HUES48 (cell line): Measurements from ENCODE around the gene PLIN4.
"Not testable (repeated sequence)": the region's sequence is repeated elsewhere in the genome, so short reads cannot be mapped to it uniquely, and the experiment has no call there.

Source experiments
- H3K27ac ChIP-seq: one replicate; pipeline ENCODE4 v1.7.0; 2013; ENCODE audit warnings: low read depth, low read length, inconsistent platforms
- H3K27me3 ChIP-seq: 2 replicates; pipeline ENCODE4 v1.6.1; 2013; ENCODE audit warnings: mild to moderate bottlenecking, low read length; ENCODE audit not compliant: control insufficient read depth, insufficient read depth
- H3K36me3 ChIP-seq: 2 replicates; pipeline ENCODE4 v1.6.1; 2013; ENCODE audit warnings: low read length; ENCODE audit not compliant: control insufficient read depth, insufficient read depth
- H3K4me1 ChIP-seq: 2 replicates; pipeline ENCODE4 v1.6.1; 2013; ENCODE audit warnings: mild to moderate bottlenecking, low read length; ENCODE audit not compliant: control insufficient read depth, insufficient read depth
- H3K4me3 ChIP-seq: 2 replicates; pipeline ENCODE4 v1.5.1; 2013; ENCODE audit warnings: mild to moderate bottlenecking, low read depth, low read length
- H3K9ac ChIP-seq: 2 replicates; pipeline ENCODE4 v1.6.1; 2013; ENCODE audit warnings: mild to moderate bottlenecking, low read depth, low read length, moderate library complexity
- H3K9me3 ChIP-seq: 2 replicates; pipeline ENCODE4 v1.6.1; 2013; ENCODE audit warnings: low read length; ENCODE audit not compliant: control insufficient read depth, insufficient read depth

PLIN4 gene

GRCh38 chr19:4518345-4519171, at the start of gene PLIN4:
Gene PLIN4, minus strand, starts transcription at chr19:4518486. Its CDS starts 214 bp downstream, at chr19:4518272.
- H3K9me3 ChIP-seq = no peaks in the 10 kb centered on the region
- peaks cover 21% of the 10 kb centered on the region for H3K27me3 ChIP-seq
- H3K4me3 ChIP-seq = no peak within 1 kb of the TSS
- no peak within 1 kb of the TSS for H3K9ac ChIP-seq
- H3K4me1 ChIP-seq = no peaks in the 10 kb centered on the region
- no peaks in the 10 kb centered on the region for H3K36me3 ChIP-seq
- H3K27ac ChIP-seq = no peak within 1 kb of the TSS

- H3K27me3 ChIP-seq = no peaks in the 10 kb centered on the region
- H3K9me3 ChIP-seq = no peaks in the 10 kb centered on the region
- no peak overlapping the region for H3K9ac ChIP-seq
- H3K36me3 ChIP-seq = no peaks in the 10 kb centered on the region
- no peak overlapping the region for H3K27ac ChIP-seq
- H3K4me3 ChIP-seq = no peak overlapping the region
- no peaks in the 10 kb centered on the region for H3K4me1 ChIP-seq
Observed at GRCh38 chr19:4567584-4568071, 49.3 kb upstream of the PLIN4 start.

- Histone ChIP-seq H3K9ac (no peak overlapping the region), H3K4me3 (no peak overlapping the region), H3K9me3 (no peaks in the 10 kb centered on the region), H3K27me3 (no peaks in the 10 kb centered on the region), H3K27ac (no peak overlapping the region), H3K36me3 (no peaks in the 10 kb centered on the region), H3K4me1 (no peaks in the 10 kb centered on the region)
Observed at GRCh38 chr19:4566402-4567051, 48.2 kb upstream of the PLIN4 start.

GRCh38 chr19:4563562-4563961, 45.3 kb upstream of the PLIN4 start:
- not testable (repeated sequence) for H3K9me3 ChIP-seq, H3K36me3 ChIP-seq, H3K27ac ChIP-seq, H3K4me3 ChIP-seq, H3K4me1 ChIP-seq, H3K9ac ChIP-seq, H3K27me3 ChIP-seq

GRCh38 chr19:4562085-4562484, 43.8 kb upstream of the PLIN4 start:
- not testable (repeated sequence) for H3K27me3 ChIP-seq, H3K4me1 ChIP-seq, H3K27ac ChIP-seq, H3K4me3 ChIP-seq, H3K36me3 ChIP-seq, H3K9me3 ChIP-seq, H3K9ac ChIP-seq

GRCh38 chr19:4559569-4559968, 41.3 kb upstream of the PLIN4 start, which contains the start of gene SEMA6B:
Gene SEMA6B, minus strand, starts transcription at chr19:4559684. Its CDS starts 1,227 bp downstream, at chr19:4558457.
- no peak within 1 kb of the TSS for H3K27ac ChIP-seq
- no peaks in the 10 kb centered on the region for H3K9me3 ChIP-seq
- no peak within 1 kb of the TSS for H3K4me3 ChIP-seq
- peaks cover 15% of the 10 kb centered on the region for H3K36me3 ChIP-seq
- no peaks in the 10 kb centered on the region for H3K4me1 ChIP-seq
- H3K27me3 ChIP-seq = no peaks in the 10 kb centered on the region
- no peak within 1 kb of the TSS for H3K9ac ChIP-seq

- peaks cover 27% of the 10 kb centered on the region for H3K36me3 ChIP-seq
Observed at GRCh38 chr19:4557971-4558941, 40.0 kb upstream of the PLIN4 start.

GRCh38 chr19:4557144-4557970, 39.1 kb upstream of the PLIN4 start:
- Histone ChIP-seq H3K9me3 (no peaks in the 10 kb centered on the region), H3K36me3 (peaks cover 36% of the 10 kb centered on the region), H3K4me3 (no peak overlapping the region), H3K27me3 (no peaks in the 10 kb centered on the region), H3K9ac (no peak overlapping the region), H3K27ac (no peak overlapping the region), H3K4me1 (no peaks in the 10 kb centered on the region)

More at GRCh38 chr19:4557971-4558941, 40.0 kb upstream of the PLIN4 start:
- no peaks in the 10 kb centered on the region for H3K4me1 ChIP-seq
- no peaks in the 10 kb centered on the region for H3K9me3 ChIP-seq
- no peak overlapping the region for H3K9ac ChIP-seq
- no peak overlapping the region for H3K27ac ChIP-seq
- H3K27me3 ChIP-seq = no peaks in the 10 kb centered on the region
- H3K4me3 ChIP-seq = no peak overlapping the region

GRCh38 chr19:4556597-4557127, 38.4 kb upstream of the PLIN4 start:
- no peak overlapping the region for H3K9ac ChIP-seq
- H3K27me3 ChIP-seq = no peaks in the 10 kb centered on the region
- H3K4me3 ChIP-seq = no peak overlapping the region
- no peaks in the 10 kb centered on the region for H3K4me1 ChIP-seq
- H3K36me3 ChIP-seq = peaks cover 42% of the 10 kb centered on the region
- no peaks in the 10 kb centered on the region for H3K9me3 ChIP-seq
- no peak overlapping the region for H3K27ac ChIP-seq
